Adrenal gland (tissue), 12 donors: ENCODE results near the gene FAM53B. TPM values are rescaled to one million over a fixed set of nuclear protein-coding genes. Genes with fewer than 3 reads are reported as not detected.
"Not testable (repeated sequence)": the region's sequence is repeated elsewhere in the genome, so short reads cannot be mapped to it uniquely, and the experiment has no call there.

Source experiments
- DNase-seq, 7 donors: peaks; one replicate each; pipeline ENCODE4 v3.0.0-alpha.2; 2019 to 2020
- H3K27ac ChIP-seq, 5 donors: fragments of 200-600 bp; sonication (generic) in 4 of 5; 1 replicate in 3 of 5; 2 replicates in 2 of 5; pipeline versions ENCODE4 v1.5.1 to v1.8.0; 2016 to 2020; ENCODE audit warnings: mild to moderate bottlenecking in 1 of 5
- H3K27me3 ChIP-seq: fragments of 200-600 bp; 2 replicates; pipeline ENCODE4 v1.8.0; 2021
- H3K36me3 ChIP-seq, 2 donors: fragments of 200-600 bp; replicated peaks in 1 of 2; 1 replicate in 1 of 2; 2 replicates in 1 of 2; pipeline versions ENCODE4 v1.5.1 to v1.8.0; 2018 to 2022
- H3K4me1 ChIP-seq, 2 donors: fragments of 200-600 bp; replicated peaks in 1 of 2; 1 replicate in 1 of 2; 2 replicates in 1 of 2; pipeline versions ENCODE4 v1.5.1 to v1.8.0; 2018 to 2021
- H3K4me3 ChIP-seq, 4 donors: fragments of 200-600 bp; sonication (generic) in 3 of 4; one replicate each; pipeline ENCODE4 v1.5.1; 2016 to 2018
- H3K9me3 ChIP-seq, 3 donors: fragments of 200-600 bp; sonication (generic) in 1 of 3; replicated peaks in 1 of 3; 1 replicate in 2 of 3; 2 replicates in 1 of 3; pipeline versions ENCODE4 v1.5.1 to v1.8.0; 2016 to 2021
- POLR2A ChIP-seq, 2 donors: fragments of 450-650 bp; IDR thresholded peaks; one replicate each; pipeline ENCODE4 v1.6.1; 2017; ENCODE audit warnings: antibody characterized with exemption in 2 of 2, mild to moderate bottlenecking in 2 of 2, moderate library complexity in 1 of 2
- WGBS, 4 donors: extraction: QIAGEN DNeasy Blood & Tissue Kit in 2 of 4; methylation state at CpG; one replicate each; pipeline versions ENCODE4 v1.1.5 to v1.1.7; 2013 to 2017; 5-methylcytosine and 5-hydroxymethylcytosine counted together
- intact Hi-C, 2 donors: fragments of 100-400 bp; cut with DNase I; formaldehyde crosslinking; loops; one replicate each; pipeline versions ENCODE4 v1.14.1 to v1.15.0; 2022 to 2023
- polyA plus RNA-seq, 3 donors: library from polyadenylated mRNA; stranded (reverse); fragments of 200-250 nt in 2 of 3; fragments of 350-450 nt in 1 of 3; fragmentation: Illumina TruSeq in 1 of 3; extraction: RNeasy Lipid Tissue Mini Kit (QIAGEN cat#74804) in 1 of 3; gene quantifications; one replicate each; pipeline ENCODE4 v1.2.3, GENCODE V29; 2013 to 2014
- total RNA-seq, 9 donors: library from RNA; depleted of rRNA in 4 of 9; stranded (reverse); fragments of >200 nt in 4 of 9; fragments of 120-200 nt in 1 of 9; fragmentation: NEBNext Ultra II Directional in 1 of 9; extraction: Animal tissue kit (Norgen Biotek cat#: 25700) in 1 of 9; gene quantifications; one replicate each; pipeline versions ENCODE4 v1.1.0 to v1.2.4, GENCODE V29; 2013 to 2023
- TF ChIP-seq, protein P1 (sequence below), 6 experiments: fragments of 450-650 bp in 4 of 6; fragments of 200-600 bp in 2 of 6; sonication (generic) in 1 of 6; IDR thresholded peaks; 1 replicate in 5 of 6; 2 replicates in 1 of 6; pipeline versions ENCODE4 v1.5.1 to v1.8.0; 2016 to 2021; ENCODE audit warnings: antibody characterized with exemption in 6 of 6, mild to moderate bottlenecking in 2 of 6, moderate library complexity in 1 of 6
- donor health status: healthy with polysubstance abuse.
- donor health status: Bipolar disorder and iron deficiency.
- donor health status: DM: yes; HTN: yes; CAD: no.
- donor health status: DM: no; HTN: no; CAD: no.
- donor health status: DM: no; HTN: no; CAD: no.
- donor health status: DM: yes; HTN: yes; CAD: no.

FAM53B gene
- total and polyA plus RNA-seq, 12 donors: 15.1 to 90.9 (median 65.5) TPM

- Histone ChIP-seq H3K27ac (peak overlapping the region in 4 of 5 donors; percentile 10 to 74 (median 59)), H3K9me3 (no peaks in the 10 kb centered on the region), H3K36me3 (peaks cover 0 to 11% of the 10 kb centered on the region in 2 donors), H3K27me3 (no peaks in the 10 kb centered on the region), H3K4me3 (no peak overlapping the region), H3K4me1 (peaks cover 15 to 29% of the 10 kb centered on the region in 2 donors)
- peak in 6 of 7 donors; percentile 61 to 78 (median 69) for DNase-seq
- TF ChIP-seq, protein P1, sequence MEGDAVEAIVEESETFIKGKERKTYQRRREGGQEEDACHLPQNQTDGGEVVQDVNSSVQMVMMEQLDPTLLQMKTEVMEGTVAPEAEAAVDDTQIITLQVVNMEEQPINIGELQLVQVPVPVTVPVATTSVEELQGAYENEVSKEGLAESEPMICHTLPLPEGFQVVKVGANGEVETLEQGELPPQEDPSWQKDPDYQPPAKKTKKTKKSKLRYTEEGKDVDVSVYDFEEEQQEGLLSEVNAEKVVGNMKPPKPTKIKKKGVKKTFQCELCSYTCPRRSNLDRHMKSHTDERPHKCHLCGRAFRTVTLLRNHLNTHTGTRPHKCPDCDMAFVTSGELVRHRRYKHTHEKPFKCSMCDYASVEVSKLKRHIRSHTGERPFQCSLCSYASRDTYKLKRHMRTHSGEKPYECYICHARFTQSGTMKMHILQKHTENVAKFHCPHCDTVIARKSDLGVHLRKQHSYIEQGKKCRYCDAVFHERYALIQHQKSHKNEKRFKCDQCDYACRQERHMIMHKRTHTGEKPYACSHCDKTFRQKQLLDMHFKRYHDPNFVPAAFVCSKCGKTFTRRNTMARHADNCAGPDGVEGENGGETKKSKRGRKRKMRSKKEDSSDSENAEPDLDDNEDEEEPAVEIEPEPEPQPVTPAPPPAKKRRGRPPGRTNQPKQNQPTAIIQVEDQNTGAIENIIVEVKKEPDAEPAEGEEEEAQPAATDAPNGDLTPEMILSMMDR (IDR thresholded peaks at IDR 0.05): no peak
- TF ChIP-seq POLR2A (IDR thresholded peaks at IDR 0.05): no peak
- 27 to 65% (median 53%) methylated on average over 3 to 18 of the region's 18 CpGs for WGBS, 4 donors
- intact Hi-C loops: no loop called here
Observed at GRCh38 chr10:124612611-124613498, 131.3 kb downstream of the FAM53B start.

DNA sequence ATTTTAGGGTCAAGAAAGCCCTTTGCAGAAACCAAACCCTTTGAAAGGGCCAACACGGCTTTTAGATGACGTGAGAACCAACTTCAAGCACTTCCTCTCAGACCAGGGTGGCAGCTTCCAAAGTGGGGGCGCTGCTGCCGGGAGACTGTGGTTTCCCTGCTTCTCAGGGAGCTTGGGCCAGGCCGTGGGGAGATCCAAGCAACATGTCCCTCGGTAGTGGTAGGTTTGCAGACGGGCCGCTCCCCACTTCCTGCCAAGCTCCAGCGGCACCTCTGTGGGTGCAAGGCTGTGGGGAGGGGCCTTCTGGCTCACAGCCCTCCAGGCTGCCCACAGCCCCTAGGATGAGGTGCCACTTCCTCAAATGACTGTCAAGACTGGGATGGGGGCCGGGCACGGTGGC is 132.4 kb downstream of the FAM53B start:
- 74 to 84% (median 77%) methylated on average over 3 to 11 of the region's 11 CpGs for WGBS, 4 donors
- Histone ChIP-seq H3K4me1 (peaks cover 15 to 29% of the 10 kb centered on the region in 2 donors), H3K27ac (peak overlapping the region in 2 of 5 donors; percentile 4 to 50), H3K36me3 (peaks cover 0 to 4% of the 10 kb centered on the region in 2 donors), H3K4me3 (no peak overlapping the region), H3K27me3 (no peaks in the 10 kb centered on the region), H3K9me3 (no peaks in the 10 kb centered on the region)
- intact Hi-C loops: no loop called here
- no peak for TF ChIP-seq POLR2A (IDR thresholded peaks at IDR 0.05)
- TF ChIP-seq, protein P1 (IDR thresholded peaks at IDR 0.05): no peak
- DNase-seq: no peak

- DNase-seq, H3K4me3 ChIP-seq, H3K27me3 ChIP-seq, H3K36me3 ChIP-seq, H3K27ac ChIP-seq, H3K9me3 ChIP-seq, intact Hi-C loops: not testable (repeated sequence)
- peaks cover 15 to 29% of the 10 kb centered on the region in 2 donors for H3K4me1 ChIP-seq
- 88 to 100% (median 95%) methylated on average over 2 to 17 of the region's 17 CpGs for WGBS, 4 donors
Observed at GRCh38 chr10:124610851-124611250, 133.3 kb downstream of the FAM53B start.

DNA sequence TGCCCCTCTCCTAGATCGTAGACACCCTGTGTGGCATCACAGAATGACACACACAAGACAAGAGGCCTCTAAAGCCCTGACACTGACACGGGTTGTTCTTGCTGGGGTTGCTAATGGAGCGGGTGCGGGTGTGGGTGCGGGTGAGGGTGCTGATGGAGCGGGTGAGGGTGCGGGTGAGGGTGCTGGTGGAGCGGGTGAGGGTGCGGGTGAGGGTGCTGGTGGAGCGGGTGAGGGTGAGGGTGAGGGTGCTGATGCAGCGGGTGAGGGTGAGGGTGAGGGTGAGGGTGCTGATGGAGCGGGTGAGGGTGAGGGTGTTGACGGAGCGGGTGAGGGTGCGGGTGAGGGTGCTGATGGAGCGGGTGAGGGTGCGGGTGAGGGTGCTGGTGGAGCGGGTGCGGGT is 134.0 kb downstream of the FAM53B start:
- intact Hi-C loops, H3K27me3 ChIP-seq, H3K27ac ChIP-seq, H3K9me3 ChIP-seq, H3K4me3 ChIP-seq, DNase-seq, H3K36me3 ChIP-seq: not testable (repeated sequence)
- H3K4me1 ChIP-seq: peaks cover 15 to 30% of the 10 kb centered on the region in 2 donors
- 89 to 97% (median 95%) methylated on average over 9 to 17 of the region's 19 CpGs for WGBS, 4 donors

DNA sequence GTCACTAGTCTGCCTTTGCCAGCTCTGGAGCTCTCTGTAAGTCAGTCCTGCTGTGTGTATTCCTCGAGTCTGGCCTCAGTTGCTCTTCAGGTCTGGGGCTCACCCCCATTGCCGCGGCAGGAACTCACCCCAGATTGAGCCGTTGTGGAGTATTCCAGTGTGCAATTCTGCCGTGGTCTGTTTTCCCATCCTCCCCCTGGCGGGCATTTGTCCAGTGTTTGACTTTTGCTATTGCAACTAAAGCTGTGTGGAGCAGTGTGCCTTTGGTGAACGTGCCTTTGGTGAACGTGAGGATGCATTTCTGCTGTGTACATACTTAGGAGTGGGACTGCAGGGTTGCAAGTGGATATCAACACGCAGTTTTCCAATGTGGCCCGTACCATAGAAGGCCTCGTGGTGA is 134.5 kb downstream of the FAM53B start:
- Histone ChIP-seq H3K36me3 (no peaks in the 10 kb centered on the region), H3K27ac (no peak overlapping the region), H3K4me3 (no peak overlapping the region), H3K4me1 (peaks cover 20 to 33% of the 10 kb centered on the region in 2 donors), H3K9me3 (no peaks in the 10 kb centered on the region), H3K27me3 (no peaks in the 10 kb centered on the region)
- DNase-seq: no peak
- intact Hi-C loops: no loop called here
- TF ChIP-seq, protein P1 (IDR thresholded peaks at IDR 0.05): no peak
- no peak for TF ChIP-seq POLR2A (IDR thresholded peaks at IDR 0.05)
- 85 to 91% (median 90%) methylated on average over 11 of the region's 11 CpGs for WGBS, 4 donors
